K562 (cell line): ENCODE data around the gene LSM4. TPM values are rescaled to one million over a fixed set of nuclear protein-coding genes. Genes with fewer than 3 reads are reported as not detected.
A peak's percentile ranks its signal among the peaks of the same experiment; 100 is the strongest.

Experiments used
- CHD4 ChIP-seq: fragments of 200-600 bp; sonication (generic); IDR thresholded peaks from 3 replicates; pipeline ENCODE4 v1.6.1; 2012; ENCODE audit warnings: low read depth, mild to moderate bottlenecking, mixed read lengths, low read length, inconsistent platforms; ENCODE audit not compliant: insufficient read depth, insufficient replicate concordance, poor library complexity, severe bottlenecking
- CTBP1 ChIP-seq: fragments of 450-650 bp; IDR thresholded peaks from 2 replicates; pipeline ENCODE4 v1.6.1; 2016; ENCODE audit warnings: borderline replicate concordance
- ELF1 ChIP-seq: fragments of 200-800 bp; sonication (Bioruptor generic); IDR thresholded peaks from 2 replicates; pipeline ENCODE4 v1.6.1; 2016; ENCODE audit warnings: missing genetic modification characterization, missing compliant biosample characterization
- EP300 ChIP-seq: IDR thresholded peaks from 2 replicates; pipeline ENCODE4 v1.6.1; 2012; ENCODE audit warnings: low read length, improper control_type of control experiment
- JUND ChIP-seq, 2 experiments: IDR thresholded peaks; 2 replicates in 1 of 2; 3 replicates in 1 of 2; pipeline ENCODE4 v1.6.1; 2011; ENCODE audit warnings: borderline replicate concordance in 2 of 2, low read depth in 2 of 2, low read length in 2 of 2, improper control_type of control experiment in 1 of 2, missing biosample characterization in 1 of 2, missing genetic modification characterization in 1 of 2, missing genetic modification reagents in 1 of 2
- MAFK ChIP-seq: IDR thresholded peaks from 2 replicates; pipeline ENCODE4 v1.6.1; 2011; ENCODE audit warnings: low read length, improper control_type of control experiment
- NFE2 ChIP-seq: IDR thresholded peaks from 2 replicates; pipeline ENCODE4 v1.6.1; 2014; ENCODE audit warnings: antibody characterized with exemption, low read depth
- RBFOX2 ChIP-seq: fragments of 200-400 bp; formaldehyde crosslinking; IDR thresholded peaks from 2 replicates; pipeline ENCODE4 v1.6.1; 2017; ENCODE audit warnings: low read depth, mild to moderate bottlenecking, low read length, moderate library complexity
- RCOR1 ChIP-seq, 2 experiments: IDR thresholded peaks; 2 replicates each; pipeline ENCODE4 v1.6.1; 2012; ENCODE audit warnings: low read depth in 2 of 2, low read length in 2 of 2, borderline replicate concordance in 1 of 2, improper control_type of control experiment in 1 of 2
- TAF1 ChIP-seq: IDR thresholded peaks from 2 replicates; pipeline ENCODE4 v1.6.1; 2011; ENCODE audit warnings: mild to moderate bottlenecking, low read length, moderate library complexity; ENCODE audit not compliant: insufficient read depth, control insufficient read depth, severe bottlenecking; ENCODE audit errors: extremely low read depth
- THRA ChIP-seq: fragments of 450-650 bp; IDR thresholded peaks from 2 replicates; pipeline ENCODE4 v1.6.1; 2017; ENCODE audit warnings: mild to moderate bottlenecking, moderate library complexity
- ZFP91 ChIP-seq: sonication (generic); formaldehyde crosslinking; IDR thresholded peaks from 2 replicates; pipeline ENCODE4 v1.8.0; 2022; ENCODE audit warnings: mild to moderate bottlenecking, missing genetic modification reagents
- ZNF121 ChIP-seq: sonication (generic); formaldehyde crosslinking; conservative IDR thresholded peaks from 2 replicates; pipeline ENCODE4 v1.8.0; 2022; ENCODE audit warnings: missing genetic modification reagents
- ZNF316 ChIP-seq: fragments of 450-650 bp; IDR thresholded peaks from 2 replicates; pipeline ENCODE4 v1.6.1; 2016
- ZNF444 ChIP-seq: fragments of 250-450 bp; sonication (Bioruptor Pico); IDR thresholded peaks from 2 replicates; pipeline ENCODE4 v1.4.0; 2020; ENCODE audit warnings: mild to moderate bottlenecking, moderate library complexity
- ZNF699 ChIP-seq: fragments of 250-450 bp; sonication (Bioruptor Pico); IDR thresholded peaks from 2 replicates; pipeline ENCODE4 v1.8.0; 2021; ENCODE audit warnings: mild to moderate bottlenecking, moderate library complexity; ENCODE audit not compliant: insufficient replicate concordance
- polyA plus RNA-seq, 8 experiments: library from polyadenylated mRNA; depleted of rRNA in 4 of 8; stranded (reverse) in 5 of 8; unstranded in 3 of 8; fragments of >200 nt; fragmentation: Nextera tagmentation in 2 of 8; fragmentation: Illumina TruSeq in 1 of 8; extraction: Ambion mirVana in 2 of 8; extraction: Trizol in 1 of 8; gene quantifications; 2 replicates each; pipeline versions ENCODE4 v1.2.1 to v1.2.3, GENCODE V29; 2011 to 2014; ENCODE audit warnings: inconsistent platforms in 1 of 8, missing spikeins in 1 of 8
- total RNA-seq, 7 experiments: library from RNA; depleted of rRNA in 6 of 7; stranded (reverse); fragments of >200 nt in 6 of 7; fragmentation: Illumina TruSeq in 2 of 7; extraction: Trizol in 2 of 7; gene quantifications; 2 replicates each; pipeline versions ENCODE4 v1.2.1 to v1.2.3, GENCODE V29; 2011 to 2021; ENCODE audit warnings: low replicate concordance in 1 of 7

LSM4 gene
- total and polyA plus RNA-seq, 9 of the 15 experiments (the other 6 are each of a cell fraction or from before 2014, with no cell fraction given): 11.9 to 763 (median 202) TPM

- TF ChIP-seq NFE2 (no peak), RCOR1 (IDR thresholded peaks at IDR 0.05; ENCODE audit: borderline replicate concordance in 1 of 2, low read depth in 2 of 2, low read length in 2 of 2) (peak in 1 of 2 experiments; percentile 71; a peak in 2 of 4 replicates), RBFOX2 (no peak), ZNF316 (peak; percentile 90), CTBP1 (peak; percentile 80), MAFK (peak; percentile 72), TAF1 (no peak), ZNF121 (CRISPR knock-in tag) (no peak), ZFP91 (CRISPR knock-in tag) (no peak), ZNF699 (CRISPR knock-in tag) (no peak), ELF1 (tag) (no peak), CHD4 (no peak), EP300 (no peak), THRA (no peak), JUND (IDR thresholded peaks at IDR 0.05; ENCODE audit: borderline replicate concordance, low read depth, low read length) (0 out of 2 replicates have a peak, but pooled peaks have one; percentile 16), JUND (tag; IDR thresholded peaks at IDR 0.05; ENCODE audit: borderline replicate concordance, low read depth, low read length) (no peak), ZNF444 (CRISPR knock-in tag) (no peak)
- TF ChIP-seq, all 486 proteins: peak for 12
These were observed 28.4 kb downstream of the LSM4 start (continued) for GRCh38 chr19:18294467-18294864.
